ENCODE data around the gene RAB18. TPM values are rescaled to one million over a fixed set of nuclear protein-coding genes. Genes with fewer than 3 reads are reported as not detected.
"Not testable (repeated sequence)": the region's sequence is repeated elsewhere in the genome, so short reads cannot be mapped to it uniquely, and the experiment has no call there.

Gene RAB18
- total RNA-seq, 1 donor from 2014 or later = 67.0 TPM

- intact Hi-C loops (cut with micrococcal nuclease) = no loop called here
These were observed 38.0 kb downstream of the RAB18 start for GRCh38 chr10:27541796-27542729.

- intact Hi-C loops (cut with micrococcal nuclease) = no loop called here
These were observed 38.7 kb downstream of the RAB18 start for GRCh38 chr10:27542812-27543211.

GRCh38 chr10:27547047-27547446 is 42.9 kb downstream of the RAB18 start:
- intact Hi-C loops (cut with micrococcal nuclease) = no loop called here

GRCh38 chr10:27547482-27547881 is 43.4 kb downstream of the RAB18 start:
- intact Hi-C loops (cut with micrococcal nuclease) = no loop called here

GRCh38 chr10:27550823-27551222 is 46.7 kb downstream of the RAB18 start:
- intact Hi-C loops (cut with micrococcal nuclease) = loop anchor here (10.0 kb wide), 1 partner anchor 834 kb away; no protein-coding TSS in a partner anchor

GRCh38 chr10:27558612-27559020 is 54.5 kb downstream of the RAB18 start:
- intact Hi-C loops (cut with micrococcal nuclease) = loop anchor here (1.0 to 10.0 kb wide), 5 partner anchors 98 to 826 kb away; no protein-coding TSS in a partner anchor

GRCh38 chr10:27561334-27561733 is 57.2 kb downstream of the RAB18 start:
- intact Hi-C loops (cut with micrococcal nuclease) = no loop called here

- intact Hi-C loops (cut with micrococcal nuclease) = no loop called here
These were observed 60.3 kb downstream of the RAB18 start for GRCh38 chr10:27564398-27564797.

GRCh38 chr10:27564880-27565279 is 60.8 kb downstream of the RAB18 start:
- intact Hi-C loops (cut with micrococcal nuclease) = no loop called here

- intact Hi-C loops (cut with micrococcal nuclease) = no loop called here
These were observed 64.4 kb downstream of the RAB18 start for GRCh38 chr10:27568196-27569175.

- intact Hi-C loops (cut with micrococcal nuclease) = no loop called here
These were observed 65.8 kb downstream of the RAB18 start for GRCh38 chr10:27569946-27570345.

- intact Hi-C loops (cut with micrococcal nuclease) = not testable (repeated sequence)
These were observed 72.9 kb downstream of the RAB18 start for GRCh38 chr10:27577038-27577437.

- intact Hi-C loops (cut with micrococcal nuclease) = no loop called here
These were observed 74.2 kb downstream of the RAB18 start for GRCh38 chr10:27578316-27578715.

GRCh38 chr10:27581225-27581624 is 77.1 kb downstream of the RAB18 start:
- intact Hi-C loops (cut with micrococcal nuclease) = no loop called here

- intact Hi-C loops (cut with micrococcal nuclease) = no loop called here
These were observed 80.2 kb downstream of the RAB18 start for GRCh38 chr10:27584302-27584701.

Other genes starting within 250 kb of the RAB18 start
- 0.68 TPM in 1 of 2 replicates, not detected in the other for gene MKX, start 241.5 kb downstream of the RAB18 start, total RNA-seq